Osteoblast (primary cell): ENCODE data around the gene TIMM50. TPM values are rescaled to one million over a fixed set of nuclear protein-coding genes. Genes with fewer than 3 reads are reported as not detected.

Experiments used
- DNase-seq: peaks from one replicate; pipeline ENCODE4 v3.0.0; 2011; ENCODE audit warnings: low spot score, mixed read lengths; ENCODE audit not compliant: insufficient read length; ENCODE audit errors: missing footprints
- H2AFZ ChIP-seq: 2 replicates; pipeline ENCODE4 v1.6.0; 2011; ENCODE audit warnings: mild to moderate bottlenecking, low read length
- H3K27ac ChIP-seq: 2 replicates; pipeline ENCODE4 v1.5.1; 2011; ENCODE audit warnings: mild to moderate bottlenecking, low read depth, low read length, moderate library complexity
- H3K27me3 ChIP-seq: 2 replicates; pipeline ENCODE4 v1.6.0; 2012; ENCODE audit warnings: mild to moderate bottlenecking, control low read depth, inconsistent platforms, low read length, moderate library complexity; ENCODE audit not compliant: insufficient read depth
- H3K36me3 ChIP-seq: 2 replicates; pipeline ENCODE4 v1.5.1; 2011; ENCODE audit warnings: mild to moderate bottlenecking, low read length, control low read depth, moderate library complexity; ENCODE audit not compliant: insufficient read depth
- H3K4me1 ChIP-seq: 2 replicates; pipeline ENCODE4 v1.5.1; 2011; ENCODE audit warnings: mild to moderate bottlenecking, low read length, control low read depth, moderate library complexity; ENCODE audit not compliant: insufficient read depth
- H3K4me2 ChIP-seq: 2 replicates; pipeline ENCODE4 v1.6.0; 2011; ENCODE audit warnings: mild to moderate bottlenecking, low read length; ENCODE audit not compliant: insufficient read depth
- H3K4me3 ChIP-seq: fragments of 200-600 bp; sonication (generic); 3 replicates; pipeline ENCODE4 v1.5.1; 2012; ENCODE audit warnings: mild to moderate bottlenecking, low read length, inconsistent platforms; ENCODE audit not compliant: insufficient read depth
- H3K79me2 ChIP-seq: 2 replicates; pipeline ENCODE4 v1.6.0; 2012; ENCODE audit warnings: mild to moderate bottlenecking, low read length, control low read depth, inconsistent platforms; ENCODE audit not compliant: insufficient read depth
- H3K9me3 ChIP-seq: 2 replicates; pipeline ENCODE4 v1.5.1; 2011; ENCODE audit warnings: low read depth, low read length, control low read depth
- H4K20me1 ChIP-seq: 2 replicates; pipeline ENCODE4 v1.6.0; 2012; ENCODE audit warnings: mild to moderate bottlenecking, low read length, control low read depth; ENCODE audit not compliant: insufficient read depth
- CTCF ChIP-seq: IDR thresholded peaks from 2 replicates; pipeline ENCODE4 v1.5.1; 2011; ENCODE audit warnings: mild to moderate bottlenecking, low read depth, low read length, moderate library complexity; ENCODE audit errors: extremely low read depth
- total RNA-seq: library from RNA; depleted of rRNA; stranded (reverse); fragments of >200 nt; gene quantifications from 2 replicates; pipeline ENCODE4 v1.2.3, GENCODE V29; 2012

TIMM50 gene
- total RNA-seq, 1 donor, result 36.9 TPM

DNA sequence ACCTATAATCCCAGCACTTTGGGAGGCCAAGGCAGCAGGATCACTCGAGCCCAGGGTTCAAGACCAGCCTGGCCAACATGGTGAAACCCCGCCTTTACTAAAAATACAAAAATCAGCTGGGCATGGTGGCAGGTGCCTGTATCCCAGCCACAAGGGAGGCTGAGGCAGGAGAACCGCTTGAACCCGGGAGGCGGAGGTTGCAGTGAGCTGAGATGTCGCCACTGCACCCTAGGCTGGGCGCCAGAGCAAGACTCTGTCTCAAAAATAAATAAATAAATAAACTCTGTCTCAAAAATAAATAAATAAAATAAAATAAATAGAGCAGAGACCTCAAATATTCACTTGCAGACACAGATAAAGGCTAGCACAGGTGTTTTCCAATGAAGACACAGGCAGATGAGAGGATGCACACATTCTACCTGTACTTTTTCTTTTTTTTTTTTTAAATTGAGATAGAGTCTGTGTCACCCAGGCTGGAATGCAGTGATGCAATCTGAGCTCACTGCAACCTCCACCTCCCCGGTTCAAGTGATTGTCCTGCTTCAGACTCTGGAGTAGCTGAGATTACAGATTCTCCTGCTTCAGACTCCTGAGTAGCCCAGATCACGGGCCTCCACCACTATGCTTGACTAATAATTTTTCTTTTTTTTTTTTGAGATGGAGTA lies 42.2 kb upstream of the TIMM50 start:
- no peaks in the 10 kb centered on the region for H3K9me3 ChIP-seq
- H4K20me1 ChIP-seq, result peaks cover 18% of the 10 kb centered on the region
- H3K27me3 ChIP-seq, result no peaks in the 10 kb centered on the region
- H3K4me1 ChIP-seq, result peaks cover 19% of the 10 kb centered on the region
- H3K27ac ChIP-seq, result no peak overlapping the region
- H3K4me3 ChIP-seq, result no peak overlapping the region
- no peak for TF ChIP-seq CTCF
- DNase-seq, result no peak
- no peak overlapping the region for H2AFZ ChIP-seq
- H3K36me3 ChIP-seq, result peaks cover 15% of the 10 kb centered on the region
- no peak overlapping the region for H3K4me2 ChIP-seq
- peaks cover 24% of the 10 kb centered on the region for H3K79me2 ChIP-seq

DNA sequence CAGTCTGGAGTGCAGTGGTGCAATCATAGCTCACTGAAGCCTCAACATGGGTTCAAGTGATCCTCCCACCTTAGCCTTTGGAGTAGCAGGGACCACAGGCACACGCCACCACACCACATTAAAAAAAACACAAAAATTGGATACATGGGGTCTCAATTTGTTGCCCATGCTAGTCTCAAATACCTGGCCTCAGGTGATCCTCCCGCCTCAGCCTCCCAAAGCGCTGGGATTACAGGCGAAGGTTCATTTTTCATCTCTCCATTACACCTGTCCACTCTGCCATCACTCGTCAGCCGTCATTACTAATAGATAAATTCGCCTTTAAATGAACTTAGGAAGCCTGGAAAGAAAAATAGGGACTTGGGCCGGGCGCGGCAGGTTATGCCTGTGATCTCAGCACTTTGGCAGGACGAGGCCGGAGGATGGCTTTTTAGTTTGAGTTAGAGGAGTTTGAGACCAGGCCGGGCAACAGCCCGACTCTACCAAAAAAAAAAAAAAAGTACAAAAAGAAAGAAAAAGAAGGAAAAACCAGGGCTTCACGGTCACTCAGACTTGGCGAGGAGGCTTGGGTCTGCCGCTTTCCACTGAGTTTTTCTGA lies 35.9 kb upstream of the TIMM50 start:
- Histone ChIP-seq H3K27me3 (no peaks in the 10 kb centered on the region), H3K4me3 (peak overlapping the region; percentile 95), H2AFZ (peak overlapping the region; percentile 87), H3K79me2 (peaks cover 53% of the 10 kb centered on the region), H3K4me1 (peaks cover 24% of the 10 kb centered on the region), H3K4me2 (peak overlapping the region; percentile 88), H3K36me3 (peaks cover 14% of the 10 kb centered on the region), H4K20me1 (peaks cover 29% of the 10 kb centered on the region), H3K27ac (peak overlapping the region; percentile 95), H3K9me3 (no peaks in the 10 kb centered on the region)
- no peak for TF ChIP-seq CTCF
- peak; percentile 62 for DNase-seq

DNA sequence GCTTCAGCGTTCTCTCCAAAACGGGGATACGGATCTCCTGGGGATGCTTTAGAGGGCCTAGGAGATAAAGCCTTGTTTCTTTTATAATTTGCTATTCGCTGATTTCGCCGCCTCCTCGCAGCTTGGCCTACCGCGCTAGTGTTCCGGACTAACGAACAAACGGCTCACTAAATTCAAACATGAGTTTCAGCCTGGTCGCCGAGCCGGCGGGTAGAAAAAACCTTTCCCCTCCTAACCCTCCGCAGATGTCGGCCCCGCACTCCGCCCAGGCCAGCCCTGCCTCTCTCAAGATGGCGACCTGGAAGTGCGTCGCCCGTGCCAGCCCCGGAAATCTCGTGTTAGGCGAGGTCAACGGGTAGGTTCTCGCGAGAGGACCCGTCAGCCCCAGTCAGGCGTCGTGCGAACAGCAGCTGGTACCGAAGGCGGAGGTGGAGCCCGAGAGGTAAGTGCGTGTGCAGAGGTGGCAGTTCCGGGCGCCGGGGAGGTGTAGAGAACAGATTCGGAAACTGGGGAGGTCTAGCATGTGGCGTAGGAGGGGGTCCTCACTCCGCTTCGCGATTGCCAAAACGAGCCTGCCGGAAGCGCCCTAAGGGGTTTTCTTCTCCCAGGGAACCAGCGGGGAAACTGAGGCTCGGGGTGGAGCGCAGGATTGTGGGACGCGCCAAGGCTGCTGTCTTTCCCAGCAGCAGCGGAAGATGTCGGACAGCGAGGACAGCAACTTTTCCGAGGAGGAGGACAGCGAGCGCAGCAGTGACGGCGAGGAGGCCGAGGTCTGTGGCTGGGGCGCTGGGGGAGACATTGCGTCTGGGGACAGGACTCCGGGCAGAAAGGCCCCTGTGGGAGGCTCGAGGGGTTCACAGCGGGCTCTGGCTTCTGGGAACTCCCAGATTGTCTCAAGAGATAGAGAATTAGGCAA lies 35.2 kb upstream of the TIMM50 start, which contains the start of gene SUPT5H:
SUPT5H (plus strand) TSS at position 387 of the 916 bp plus-strand sequence; CDS start at position 696, 309 bp downstream.
- Histone ChIP-seq H3K27ac (peak within 1 kb of the TSS; percentile 95), H3K4me3 (peak within 1 kb of the TSS; percentile 95), H3K4me2 (peak within 1 kb of the TSS; percentile 88), H3K36me3 (peaks cover 14% of the 10 kb centered on the region), H2AFZ (peak within 1 kb of the TSS; percentile 87), H3K4me1 (peaks cover 24% of the 10 kb centered on the region), H3K9me3 (no peaks in the 10 kb centered on the region), H4K20me1 (peaks cover 36% of the 10 kb centered on the region), H3K79me2 (peaks cover 60% of the 10 kb centered on the region), H3K27me3 (no peaks in the 10 kb centered on the region)
- no peak for TF ChIP-seq CTCF
- DNase-seq, result peak; percentile 99
